ES-I3 (cell line): ENCODE data around the gene PPT2.
A peak's percentile ranks its signal among the peaks of the same experiment; 100 is the strongest.
"Not testable (repeated sequence)": the region's sequence is repeated elsewhere in the genome, so short reads cannot be mapped to it uniquely, and the experiment has no call there.

ENCODE experiments used
- H3K36me3 ChIP-seq: 2 replicates; pipeline ENCODE4 v1.6.1; 2013; ENCODE audit warnings: mild to moderate bottlenecking, low read length, control low read depth, moderate library complexity; ENCODE audit not compliant: insufficient read depth
- H3K4me1 ChIP-seq: 2 replicates; pipeline ENCODE4 v1.6.1; 2013; ENCODE audit warnings: mild to moderate bottlenecking, control low read depth, low read length; ENCODE audit not compliant: insufficient read depth
- H3K9ac ChIP-seq: 2 replicates; pipeline ENCODE4 v1.6.1; 2013; ENCODE audit warnings: low read depth, mild to moderate bottlenecking, low read length, moderate library complexity
- H3K9me3 ChIP-seq: 2 replicates; pipeline ENCODE4 v1.6.1; 2013; ENCODE audit warnings: mild to moderate bottlenecking, low read length, moderate library complexity; ENCODE audit not compliant: control insufficient read depth, insufficient read depth

The PPT2 gene

DNA sequence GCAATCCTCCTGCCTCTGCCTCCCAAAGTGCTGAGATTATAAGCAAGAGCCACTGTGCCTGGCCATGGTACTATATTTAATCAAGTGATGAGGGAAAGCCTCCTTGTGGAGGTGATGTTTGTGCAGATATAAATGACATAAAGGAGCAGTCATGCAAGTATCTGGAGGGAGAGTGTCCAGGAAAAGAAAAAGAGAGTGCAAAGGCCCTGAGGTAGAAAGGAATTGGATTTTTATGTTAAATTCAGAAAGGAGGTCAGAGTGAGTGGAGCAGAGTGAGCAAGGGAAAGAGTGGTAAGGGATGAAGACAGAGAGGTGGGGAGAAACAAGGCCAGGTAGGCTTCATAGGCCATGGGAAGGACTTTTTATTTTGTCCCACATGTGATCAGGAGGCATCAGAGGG, 16.5 kb upstream of the PPT2 start:
- no peaks in the 10 kb centered on the region for H3K36me3 ChIP-seq
- no peak overlapping the region for H3K9ac ChIP-seq
- H3K9me3 ChIP-seq: no peaks in the 10 kb centered on the region
- H3K4me1 ChIP-seq: no peaks in the 10 kb centered on the region

DNA sequence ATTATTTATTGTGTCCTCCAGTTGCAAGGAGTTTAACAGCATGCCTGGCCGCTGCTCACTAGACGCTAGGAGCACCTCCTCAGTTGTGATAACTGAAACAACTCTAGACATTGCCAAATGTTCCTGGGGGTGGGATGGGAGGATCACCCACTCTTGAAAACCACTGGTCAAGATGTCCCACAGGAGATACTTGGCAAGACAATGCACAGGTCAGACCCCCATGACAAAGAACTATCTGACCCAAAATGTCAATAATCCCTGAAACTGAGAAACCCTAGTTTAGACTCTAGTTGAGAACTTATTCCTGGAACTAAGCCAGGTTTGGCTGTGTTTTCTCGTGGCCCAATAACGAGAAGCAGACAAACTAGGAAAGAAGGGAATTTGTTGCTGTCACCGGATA, 14.4 kb upstream of the PPT2 start:
- no peak overlapping the region for H3K9ac ChIP-seq
- H3K36me3 ChIP-seq: no peaks in the 10 kb centered on the region
- no peaks in the 10 kb centered on the region for H3K9me3 ChIP-seq
- H3K4me1 ChIP-seq: no peaks in the 10 kb centered on the region

DNA sequence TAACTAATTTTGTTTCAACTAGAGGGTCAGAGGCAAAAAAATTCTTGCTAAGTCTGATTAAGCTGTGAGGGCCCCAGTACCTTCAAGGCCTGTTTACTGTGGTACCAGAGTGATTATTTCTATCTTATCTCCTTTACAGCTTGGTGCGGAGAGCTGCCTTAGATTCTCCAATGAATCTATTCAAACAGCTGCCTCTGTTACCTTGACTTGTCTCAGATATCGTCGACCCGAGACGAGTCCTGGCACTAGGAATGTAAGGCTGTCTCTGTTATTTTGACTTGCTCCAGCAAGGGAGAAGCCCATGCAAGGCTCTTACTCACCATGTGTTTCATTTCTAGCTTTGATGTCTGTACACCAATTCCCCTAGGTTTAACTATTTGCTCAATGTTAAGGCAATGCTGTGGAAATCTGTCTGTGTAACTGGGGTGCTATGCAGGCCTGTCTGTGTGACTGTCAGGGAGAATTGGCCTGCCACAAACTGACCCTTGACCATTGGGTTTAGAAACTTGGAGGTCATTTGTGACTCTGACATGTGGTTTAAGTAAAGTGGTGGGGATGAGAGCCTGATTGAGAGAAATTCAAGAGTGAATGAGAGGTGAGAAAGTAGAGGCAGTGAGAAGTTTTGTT, 13.4 kb upstream of the PPT2 start:
- Histone ChIP-seq H3K9ac (no peak overlapping the region), H3K36me3 (no peaks in the 10 kb centered on the region), H3K4me1 (0 out of 2 replicates have a peak, but pooled peaks cover under 1% of the 10 kb centered on the region)

DNA sequence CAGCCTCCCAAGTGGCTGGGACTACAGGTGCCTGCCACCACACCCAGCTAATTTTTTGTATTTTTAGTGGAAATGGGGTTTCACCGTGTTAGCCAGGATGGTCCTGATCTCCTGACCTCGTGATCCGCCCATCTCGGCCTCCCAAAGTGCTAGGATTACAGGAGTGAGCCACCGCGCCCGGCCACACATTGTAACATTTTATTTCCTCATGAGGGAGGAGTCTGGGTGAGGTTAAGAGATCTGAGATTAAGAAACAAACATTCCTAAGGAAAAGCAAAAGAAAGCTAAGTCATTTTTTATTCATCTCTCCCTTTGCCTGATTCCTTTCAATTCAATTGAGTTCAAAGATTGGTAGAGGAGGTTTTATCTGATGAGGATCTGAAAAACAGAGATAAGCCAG, 9.7 kb upstream of the PPT2 start:
- not testable (repeated sequence) for H3K9ac ChIP-seq, H3K36me3 ChIP-seq, H3K9me3 ChIP-seq
- peaks cover 15% of the 10 kb centered on the region for H3K4me1 ChIP-seq

More for the DNA sequence above, 13.4 kb upstream of the PPT2 start:
- no peaks in the 10 kb centered on the region for H3K9me3 ChIP-seq

DNA sequence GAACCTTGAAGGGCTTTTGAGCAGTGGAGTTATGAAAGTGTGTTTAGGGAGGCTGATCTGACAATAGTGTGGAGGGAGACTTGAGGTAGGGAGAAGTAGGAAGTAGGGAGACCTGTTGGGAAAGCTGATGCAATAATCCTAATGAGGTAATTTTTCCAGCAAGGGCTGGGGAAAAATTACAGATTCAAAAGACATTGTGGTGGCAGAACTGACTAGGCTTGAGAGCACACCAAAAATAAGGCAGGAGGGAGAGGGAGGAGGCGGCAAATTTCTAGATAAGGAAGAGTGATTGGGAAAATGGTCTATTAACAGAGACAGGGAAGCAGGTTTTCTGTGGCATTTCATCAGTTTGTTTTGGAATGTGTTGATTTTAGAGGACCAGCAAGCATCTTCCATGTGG, 7.7 kb upstream of the PPT2 start:
- Histone ChIP-seq H3K9me3 (no peaks in the 10 kb centered on the region), H3K36me3 (no peaks in the 10 kb centered on the region), H3K4me1 (peaks cover 19% of the 10 kb centered on the region), H3K9ac (0 out of 2 replicates have a peak overlapping the region, but pooled peaks have one; percentile 16)

DNA sequence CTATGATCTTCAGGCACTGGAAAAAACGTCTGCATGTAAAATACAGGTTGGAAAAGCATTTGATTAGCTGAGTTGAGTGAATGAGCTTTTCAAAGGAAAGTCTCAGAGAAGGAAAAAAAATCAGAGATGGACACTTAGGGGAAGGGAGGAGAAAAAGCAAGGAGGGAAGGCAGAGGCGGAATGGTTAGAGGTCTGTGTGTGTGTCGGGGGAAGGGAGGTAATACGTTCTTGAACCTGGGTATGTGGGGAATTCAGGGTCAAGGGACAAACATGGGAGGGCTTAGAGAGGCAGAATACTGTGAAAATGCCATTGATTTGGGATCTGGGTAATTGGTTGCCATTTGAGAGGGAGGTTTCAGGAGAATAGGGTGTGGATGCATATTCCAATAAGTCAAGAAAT, 7.3 kb upstream of the PPT2 start:
- Histone ChIP-seq H3K36me3 (no peaks in the 10 kb centered on the region), H3K4me1 (peaks cover 19% of the 10 kb centered on the region), H3K9me3 (no peaks in the 10 kb centered on the region), H3K9ac (0 out of 2 replicates have a peak overlapping the region, but pooled peaks have one; percentile 16)

DNA sequence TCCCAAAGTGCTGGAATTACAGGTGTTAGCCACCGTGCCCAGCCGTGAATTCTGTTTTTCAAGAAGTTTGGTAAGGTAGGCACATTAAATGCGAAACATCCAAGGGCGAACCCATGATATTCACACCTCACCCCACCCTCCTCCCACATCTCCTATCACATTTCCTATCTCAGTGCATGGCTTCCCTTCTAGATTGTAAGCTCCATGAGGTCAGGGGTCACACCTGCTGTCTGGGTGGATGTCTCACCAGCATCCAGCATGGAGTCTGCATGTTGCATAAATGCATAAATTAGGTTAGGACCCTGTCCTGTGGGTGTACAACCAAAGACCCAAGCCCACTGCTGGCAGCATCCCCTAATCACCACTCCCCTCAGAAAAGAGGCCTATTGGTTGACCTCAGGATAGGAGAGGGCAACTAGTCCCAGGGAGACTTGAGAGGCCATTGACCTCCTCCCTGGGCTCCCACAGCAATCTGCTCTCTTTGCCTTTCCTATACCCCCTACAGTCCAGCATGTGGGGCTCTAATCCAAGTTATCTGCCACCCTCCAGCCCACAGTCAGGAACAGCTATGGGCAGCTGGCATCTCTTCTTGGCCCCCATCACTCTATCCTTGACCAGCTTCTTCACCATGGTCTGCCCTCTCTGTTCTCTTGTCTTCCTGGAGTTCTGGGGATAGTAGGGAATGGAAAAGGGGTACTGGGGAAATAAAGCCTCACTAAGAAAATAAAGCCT, 6.4 kb upstream of the PPT2 start:
- Histone ChIP-seq H3K9ac (peak overlapping the region; percentile 63), H3K4me1 (peaks cover 24% of the 10 kb centered on the region), H3K36me3 (no peaks in the 10 kb centered on the region), H3K9me3 (no peaks in the 10 kb centered on the region)

DNA sequence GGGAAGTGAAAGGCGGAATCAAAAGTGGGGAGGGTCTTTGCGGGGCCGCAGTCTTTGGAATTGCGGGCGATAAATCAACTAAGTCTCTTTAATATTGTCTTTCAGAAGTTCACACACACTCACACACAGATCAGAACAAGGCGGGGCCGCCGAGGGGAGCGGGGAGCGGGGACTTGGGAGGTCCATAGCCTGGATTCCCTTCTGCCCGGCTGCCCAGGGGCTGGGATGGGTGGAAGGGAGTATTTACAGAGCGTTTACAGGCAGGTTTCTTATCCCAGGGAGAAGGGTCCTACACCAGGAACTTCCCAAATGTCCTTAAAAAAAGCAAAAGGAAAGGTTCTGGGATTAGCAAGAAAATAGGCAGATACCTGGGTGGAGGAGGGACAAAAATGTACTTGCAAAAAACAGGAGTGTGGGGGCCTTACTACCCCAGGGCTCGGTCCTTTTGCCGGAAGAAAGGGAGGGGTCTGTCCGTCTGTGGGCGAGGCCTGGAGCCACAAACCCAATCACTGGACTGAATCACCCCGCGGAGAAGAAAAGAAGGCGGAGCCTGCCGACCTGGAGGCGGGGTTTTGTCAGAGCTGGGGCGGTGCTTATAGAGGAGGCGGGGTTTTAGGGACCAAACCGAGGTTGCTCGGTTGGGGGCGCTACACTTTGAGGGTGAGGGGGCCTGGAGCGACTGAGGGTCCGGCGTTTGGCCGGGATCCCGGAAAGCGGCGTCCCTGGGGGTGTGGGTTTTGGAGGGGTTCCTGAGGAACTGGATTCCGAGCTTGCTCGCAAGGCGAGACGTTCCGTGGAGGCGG, 5.5 kb upstream of the PPT2 start:
- H3K36me3 ChIP-seq: no peaks in the 10 kb centered on the region
- peak overlapping the region; percentile 63 for H3K9ac ChIP-seq
- H3K4me1 ChIP-seq: peaks cover 25% of the 10 kb centered on the region
- no peaks in the 10 kb centered on the region for H3K9me3 ChIP-seq

DNA sequence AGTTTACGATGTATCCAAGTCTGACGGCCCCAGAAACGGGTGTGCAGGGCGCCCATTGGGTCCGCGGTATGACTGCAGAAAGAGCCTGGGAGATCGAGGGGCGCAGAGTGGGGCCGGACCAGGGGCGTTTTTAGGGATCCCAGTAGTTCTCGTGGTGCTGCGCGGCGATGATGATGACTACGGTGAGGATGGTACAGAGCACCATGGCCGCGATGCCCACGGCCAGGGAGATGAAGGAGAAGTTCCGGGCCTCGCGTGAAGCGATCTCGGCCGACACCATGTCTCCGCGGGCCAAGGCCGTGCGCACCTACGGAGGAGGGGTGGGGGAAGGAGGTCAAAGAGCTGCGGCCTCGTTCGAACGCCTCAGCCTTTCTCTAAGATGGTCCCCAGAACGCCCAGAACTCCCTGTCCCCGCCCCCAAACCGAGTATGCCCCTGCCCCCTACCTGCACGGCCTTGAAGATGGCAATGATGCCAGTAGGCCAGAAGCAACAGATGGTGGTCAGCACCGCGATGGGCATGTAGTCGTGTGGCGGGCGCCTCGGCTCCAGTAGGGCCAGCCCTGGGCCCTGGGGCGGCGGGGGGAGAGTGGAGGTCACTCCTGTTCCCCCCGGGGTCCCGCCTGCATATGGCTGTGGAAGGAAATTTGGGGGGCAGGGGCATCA, 4.7 kb upstream of the PPT2 start:
- Histone ChIP-seq H3K4me1 (peaks cover 25% of the 10 kb centered on the region), H3K9me3 (no peaks in the 10 kb centered on the region), H3K36me3 (no peaks in the 10 kb centered on the region), H3K9ac (peak overlapping the region; percentile 63; the same call in 1 of the 2 replicates)

DNA sequence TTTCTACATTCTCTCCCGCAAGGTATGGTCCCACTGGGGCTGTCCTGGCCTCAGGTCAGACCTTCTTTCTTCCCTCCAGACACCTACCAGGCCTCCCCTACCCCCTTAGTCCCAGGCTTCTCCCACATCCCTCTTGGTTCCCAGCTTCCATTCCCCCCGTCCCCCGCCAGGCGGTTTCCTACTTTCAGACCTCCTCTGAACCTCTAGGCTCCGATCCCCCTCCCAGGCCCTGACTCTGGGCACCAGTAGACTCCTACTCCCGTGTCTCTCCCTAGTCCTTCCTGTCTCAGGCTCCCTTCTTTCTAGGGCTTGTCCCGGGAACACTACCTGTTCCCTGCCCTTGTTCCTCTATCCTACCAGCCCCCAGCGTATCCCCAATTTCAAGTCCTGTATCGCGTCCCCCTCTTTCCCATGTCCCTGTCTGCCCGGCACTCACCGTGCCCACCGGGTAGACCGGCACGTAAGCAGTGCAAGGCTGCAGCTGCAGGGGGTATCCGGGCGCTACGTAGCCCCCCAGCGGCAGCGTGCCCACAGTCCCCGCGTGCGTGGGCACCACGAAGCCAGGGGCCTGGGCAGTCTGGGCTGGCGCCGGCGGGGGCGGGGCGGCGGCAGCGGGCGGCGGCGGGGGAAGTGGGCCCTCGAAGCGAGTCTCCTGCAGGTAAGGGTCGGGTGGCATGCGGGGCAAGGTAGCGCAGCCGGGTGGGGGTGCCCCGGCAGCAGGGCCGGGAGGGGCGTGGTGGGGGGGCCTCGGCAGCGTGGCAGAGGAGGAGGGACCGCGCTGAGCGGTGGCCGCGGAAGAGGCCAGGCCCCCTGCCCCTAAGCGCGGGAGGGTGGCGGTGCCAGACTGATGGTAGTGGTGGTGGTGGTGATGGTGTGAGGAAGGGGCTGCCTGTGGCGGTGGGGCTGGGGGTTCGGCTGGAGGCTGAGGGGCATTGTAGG, 3.7 kb upstream of the PPT2 start:
- Histone ChIP-seq H3K36me3 (no peaks in the 10 kb centered on the region), H3K9me3 (no peaks in the 10 kb centered on the region), H3K4me1 (peaks cover 29% of the 10 kb centered on the region), H3K9ac (peak overlapping the region; percentile 63; the same call in 1 of the 2 replicates)

DNA sequence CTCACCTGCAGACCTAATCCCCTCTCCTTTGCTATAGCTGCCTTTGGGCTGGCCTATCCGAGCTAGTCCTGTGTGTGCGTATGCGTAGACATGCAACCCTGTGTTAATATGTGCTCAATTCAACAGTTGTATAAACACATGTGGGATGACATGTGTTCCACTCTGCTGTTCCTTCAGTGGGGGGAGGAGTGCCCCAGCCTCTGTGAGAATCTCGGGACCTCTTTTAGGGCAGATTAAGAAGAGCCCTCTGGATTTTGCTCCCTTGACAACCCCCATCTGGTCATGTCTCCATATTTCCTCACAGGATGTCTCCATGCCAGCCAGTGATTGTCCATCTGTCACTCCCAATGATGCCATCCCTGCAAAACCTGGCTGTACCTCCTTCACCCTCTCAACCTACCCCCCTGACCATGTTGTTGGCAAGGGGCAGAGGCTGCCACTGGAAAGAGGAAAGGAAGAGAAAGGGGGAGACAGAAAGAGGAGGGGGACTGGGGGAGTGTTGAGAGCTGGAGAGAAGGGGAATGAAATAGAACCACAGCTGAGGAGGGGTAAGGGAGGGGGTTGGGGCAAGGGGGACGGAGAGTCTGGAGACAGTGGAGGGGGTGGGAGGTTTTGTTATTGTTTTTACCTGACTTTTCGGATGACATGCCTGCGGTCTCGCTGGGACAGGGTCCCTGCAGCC, 2.6 kb upstream of the PPT2 start:
- H3K9ac ChIP-seq: peak overlapping the region; percentile 28; the same call in 1 of the 2 replicates
- H3K4me1 ChIP-seq: peaks cover 22% of the 10 kb centered on the region
- no peaks in the 10 kb centered on the region for H3K9me3 ChIP-seq
- H3K36me3 ChIP-seq: peaks cover under 1% of the 10 kb centered on the region; the same call in 1 of the 2 replicates

DNA sequence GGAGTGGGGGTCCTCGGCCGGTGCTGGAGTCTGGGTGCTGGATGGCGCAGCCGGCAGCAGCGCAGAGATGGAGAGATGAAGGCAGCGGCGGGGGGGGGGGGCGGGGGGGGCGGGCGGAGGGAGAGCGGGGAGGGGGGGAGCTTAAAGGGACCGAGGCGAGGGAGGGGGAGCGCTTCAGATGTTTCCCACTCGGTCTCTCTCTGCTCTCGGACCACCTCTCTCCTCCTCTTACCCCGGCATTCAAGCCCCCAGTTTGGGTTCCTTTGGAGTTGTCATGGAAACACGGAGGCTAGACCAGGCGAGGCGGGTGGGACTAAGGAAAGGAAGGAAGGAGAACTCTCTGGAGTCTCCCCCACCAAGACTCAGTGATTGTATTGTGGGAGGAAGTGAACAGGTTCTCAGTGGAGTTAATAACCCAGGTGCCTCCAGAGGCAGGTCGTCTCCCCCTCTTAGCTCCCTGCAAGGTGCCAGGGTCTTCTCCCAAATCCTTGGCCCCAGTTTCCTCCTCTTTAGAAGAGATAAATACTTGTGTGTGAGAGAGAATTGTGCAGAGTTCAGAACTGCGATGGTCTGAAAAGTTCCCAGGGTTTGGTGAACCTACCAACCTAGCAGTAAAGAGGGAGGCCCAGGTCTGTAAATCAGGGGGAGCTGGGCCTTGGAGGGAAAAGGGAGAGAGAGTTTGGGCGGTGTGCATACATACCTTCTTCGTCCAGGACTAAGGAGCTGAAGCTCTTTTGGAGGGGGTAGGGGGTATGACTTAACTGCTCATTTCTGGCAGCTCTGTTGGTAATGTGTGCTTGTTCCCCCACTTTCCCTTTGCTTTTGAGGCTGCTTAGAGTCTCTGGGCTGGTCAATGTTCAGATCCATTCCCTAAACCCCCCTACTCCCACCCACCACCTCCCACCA, 1.8 kb upstream of the PPT2 start, which contains the start of gene PRRT1:
TSS of gene PRRT1 (minus strand) at position 77 of the 906 bp plus-strand sequence. CDS start 112 bp downstream, outside the sequence.
- Histone ChIP-seq H3K9ac (peak within 1 kb of the TSS; percentile 86), H3K4me1 (peaks cover 15% of the 10 kb centered on the region; the same call in 1 of the 2 replicates), H3K9me3 (no peaks in the 10 kb centered on the region), H3K36me3 (peaks cover 4% of the 10 kb centered on the region; the same call in 1 of the 2 replicates)
